ENCODE results near the gene RPS18. TPM values are rescaled to one million over a fixed set of nuclear protein-coding genes. Genes with fewer than 3 reads are reported as not detected.

RPS18 gene
- total and polyA plus RNA-seq, 9 of the 15 experiments (the other 6 are each of a cell fraction or from before 2014, with no cell fraction given), result 5,023 to 17,516 (median 8,131) TPM

DNA sequence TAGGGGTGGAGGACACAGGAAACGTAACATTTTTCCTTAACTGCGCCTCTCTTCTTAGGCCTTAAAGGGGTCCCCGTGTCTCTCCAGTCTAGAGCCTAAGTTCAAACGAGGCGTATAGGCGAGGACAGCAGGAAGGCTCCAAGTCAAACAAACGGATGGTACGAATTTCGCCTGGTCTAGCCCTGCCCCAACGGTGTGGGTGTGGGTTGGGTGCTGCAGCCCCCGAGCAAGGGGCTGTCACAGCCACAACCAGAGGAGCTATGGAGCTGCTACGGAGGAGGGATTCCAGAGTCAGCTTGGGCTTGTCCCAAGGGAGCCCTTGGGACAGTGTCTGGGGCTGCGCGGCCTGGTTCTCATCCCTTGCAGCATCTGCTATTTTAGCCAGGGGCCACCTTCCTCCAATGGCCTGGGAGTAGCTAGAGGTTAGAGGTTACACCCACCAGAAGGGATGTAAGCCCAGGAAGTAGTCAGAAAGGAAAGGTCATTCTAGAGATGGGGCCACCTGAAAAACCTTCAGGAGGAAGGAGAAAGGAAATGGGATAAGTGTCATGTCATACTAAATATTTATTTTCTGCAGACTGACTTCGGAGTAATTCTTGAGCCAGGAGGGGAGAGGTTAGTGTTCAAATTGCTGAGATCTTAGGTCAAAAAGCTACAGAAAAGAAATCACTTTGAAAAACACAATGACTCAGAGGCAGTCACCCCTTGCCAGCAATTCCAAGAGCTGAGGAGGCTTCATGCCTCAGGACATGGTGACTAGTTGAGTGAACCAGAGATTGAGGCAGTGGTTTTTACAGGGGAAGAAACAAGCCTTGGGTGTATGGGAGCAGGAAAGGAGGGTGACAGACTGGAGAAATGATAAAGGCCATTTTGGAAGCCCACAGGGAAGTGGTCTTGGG lies 21.9 kb upstream of the RPS18 start:
- in situ Hi-C loops (cut with MboI), result loop anchor here (5.0 kb wide), 2 partner anchors 133 to 233 kb away; no protein-coding TSS in a partner anchor
- 20% methylated on average over 15 of the region's 15 CpGs for WGBS (ENCODE audit: insufficient coverage, low coverage, missing lambda C conversion rate)
- TF ChIP-seq SNIP1 (IDR thresholded peaks at IDR 0.05; ENCODE audit: low read depth), result 0 out of 2 replicates have a peak, but pooled peaks have one; percentile 12
- peak; percentile 39; the same call in 1 of the 2 replicates for TF ChIP-seq ZNF764 (CRISPR knock-in tag; IDR thresholded peaks at IDR 0.05; ENCODE audit: low read depth)
- TF ChIP-seq ILK (tag; IDR thresholded peaks at IDR 0.05; ENCODE audit: borderline replicate concordance, low read depth), result no peak
- TF ChIP-seq PPARD (CRISPR knock-in tag; IDR thresholded peaks at IDR 0.05), result no peak
- TF ChIP-seq ZNF165 (CRISPR knock-in tag; IDR thresholded peaks at IDR 0.05; ENCODE audit: borderline replicate concordance), result peak; percentile 74; the same call in 1 of the 2 replicates
- TF ChIP-seq, protein P1, sequence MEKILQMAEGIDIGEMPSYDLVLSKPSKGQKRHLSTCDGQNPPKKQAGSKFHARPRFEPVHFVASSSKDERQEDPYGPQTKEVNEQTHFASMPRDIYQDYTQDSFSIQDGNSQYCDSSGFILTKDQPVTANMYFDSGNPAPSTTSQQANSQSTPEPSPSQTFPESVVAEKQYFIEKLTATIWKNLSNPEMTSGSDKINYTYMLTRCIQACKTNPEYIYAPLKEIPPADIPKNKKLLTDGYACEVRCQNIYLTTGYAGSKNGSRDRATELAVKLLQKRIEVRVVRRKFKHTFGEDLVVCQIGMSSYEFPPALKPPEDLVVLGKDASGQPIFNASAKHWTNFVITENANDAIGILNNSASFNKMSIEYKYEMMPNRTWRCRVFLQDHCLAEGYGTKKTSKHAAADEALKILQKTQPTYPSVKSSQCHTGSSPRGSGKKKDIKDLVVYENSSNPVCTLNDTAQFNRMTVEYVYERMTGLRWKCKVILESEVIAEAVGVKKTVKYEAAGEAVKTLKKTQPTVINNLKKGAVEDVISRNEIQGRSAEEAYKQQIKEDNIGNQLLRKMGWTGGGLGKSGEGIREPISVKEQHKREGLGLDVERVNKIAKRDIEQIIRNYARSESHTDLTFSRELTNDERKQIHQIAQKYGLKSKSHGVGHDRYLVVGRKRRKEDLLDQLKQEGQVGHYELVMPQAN (IDR thresholded peaks at IDR 0.05; ENCODE audit: borderline replicate concordance), result peak; percentile 55; the same call in 1 of the 2 replicates
- peak; percentile 64; the same call in 1 of the 2 replicates for TF ChIP-seq NR4A1 (CRISPR knock-in tag; IDR thresholded peaks at IDR 0.05)
- TF ChIP-seq NR4A1 (tag; IDR thresholded peaks at IDR 0.05), result peak; percentile 43; the same call in 1 of the 2 replicates
- 0 out of 2 replicates have a peak, but pooled peaks have one; percentile 18 for TF ChIP-seq PHB2 (IDR thresholded peaks at IDR 0.05; ENCODE audit: low read depth)
- peak; percentile 48; the same call in 1 of the 2 replicates for TF ChIP-seq ERF (CRISPR knock-in tag; IDR thresholded peaks at IDR 0.05)
- TF ChIP-seq ZFP1 (CRISPR knock-in tag; IDR thresholded peaks at IDR 0.05), result no peak
- TF ChIP-seq SMARCA4 (IDR thresholded peaks at IDR 0.05), result peak; percentile 42; the same call in 1 of the 2 replicates
- TF ChIP-seq ETV5 (CRISPR knock-in tag; IDR thresholded peaks at IDR 0.05; ENCODE audit: low read depth), result no peak
- TF ChIP-seq SMARCC2 (IDR thresholded peaks at IDR 0.05; ENCODE audit: low read depth), result peak; percentile 63; the same call in 1 of the 2 replicates
- no peak for TF ChIP-seq TAF7 (tag; IDR thresholded peaks at IDR 0.05)
- TF ChIP-seq ARID2 (IDR thresholded peaks at IDR 0.05), result peak; percentile 51; the same call in 1 of the 2 replicates
- peak; percentile 8; the same call in 1 of the 2 replicates for TF ChIP-seq ZSCAN32 (CRISPR knock-in tag; IDR thresholded peaks at IDR 0.05)
- TF ChIP-seq ZBTB17 (CRISPR knock-in tag; IDR thresholded peaks at IDR 0.05), result peak; percentile 75
- TF ChIP-seq ZNF174 (CRISPR knock-in tag; IDR thresholded peaks at IDR 0.05), result no peak
- 0 out of 2 replicates have a peak, but pooled peaks have one; percentile 28 for TF ChIP-seq ZNF324 (CRISPR knock-in tag; IDR thresholded peaks at IDR 0.05)

More for the DNA sequence above, 21.9 kb upstream of the RPS18 start:
- peak overlapping the region; percentile 91 for H3K27ac ChIP-seq (ENCODE audit: extremely low read depth, low read depth, low read length)
- H4K20me1 ChIP-seq (replicated peaks; ENCODE audit: control insufficient read depth, insufficient read depth, low read length), result no peaks in the 10 kb centered on the region
- BruUV-seq (replicated peaks), result TSS peak; percentile 88
- H3K9me3 ChIP-seq (replicated peaks; ENCODE audit: control insufficient read depth, insufficient read depth, low read depth, low read length), result no peaks in the 10 kb centered on the region
- peaks cover 21% of the 10 kb centered on the region for H3K36me3 ChIP-seq (ENCODE audit: control insufficient read depth, insufficient read depth, low read length)
- H3K9ac ChIP-seq (ENCODE audit: insufficient read depth in 1 of 2, low read depth in 2 of 2, low read length in 2 of 2), result peak overlapping the region; percentile 89 to 90
- H3K79me2 ChIP-seq (ENCODE audit: control insufficient read depth, insufficient read depth, low read length), result no peaks in the 10 kb centered on the region
- peak in 2 of 4 experiments; percentile 34 for DNase-seq (ENCODE audit: extremely low read depth in 1 of 4, low spot score in 3 of 4)
- peak overlapping the region; percentile 92 for H2AFZ ChIP-seq (ENCODE audit: low read depth, low read length)
- H3K9me1 ChIP-seq (ENCODE audit: control insufficient read depth, insufficient read depth, low read length), result peaks cover 4% of the 10 kb centered on the region
- ChIA-PET CTCF (ENCODE audit: low intra/inter-chr PET ratio) (interaction anchor here (2.7 to 3.6 kb wide), 2 partner anchors 89 to 126 kb away, joined by 21 to 24 read pairs; no protein-coding TSS in a partner anchor), POLR2A (interaction anchor here (0.6 to 5.2 kb wide), 23 partner anchors 9 to 712 kb away, joined by 3 to 57 read pairs (median 4); partner anchors contain the start of genes B3GALT4, RING1, RPS18 and VPS52)
- intact Hi-C loops (cut with micrococcal nuclease), result loop anchor here (2.0 kb wide), 1 partner anchor 49 kb away; the partner anchor contains the start of genes RXRB and SLC39A7
- H3K27me3 ChIP-seq (ENCODE audit: control insufficient read depth in 2 of 2, insufficient read depth in 2 of 2, low read length in 2 of 2), result peaks cover 4 to 6% of the 10 kb centered on the region in 2 experiments; a peak in 2 of 5 replicates
- H3K4me3 ChIP-seq, result peak overlapping the region; percentile 53
- peaks cover 22 to 31% of the 10 kb centered on the region in 2 experiments for H3K4me1 ChIP-seq (replicated peaks in 1 of 2; ENCODE audit: control insufficient read depth in 2 of 2, insufficient read depth in 2 of 2, low read length in 2 of 2)
- no peak for FAIRE-seq
- peak overlapping the region; percentile 97 for H3K4me2 ChIP-seq (ENCODE audit: insufficient read depth, low read length)
- ATAC-seq, result peak; percentile 5

Measured in K562 (cell line).